NCI-H524 (cell line): ENCODE data around the gene AKTIP.

Experiments used
- DNase-seq, 2 experiments: peaks; one replicate each; lab custom pipeline; 2025; lab: John Stamatoyannopoulos, UW

The AKTIP gene

GRCh38 chr16:53480394-53480793 is 22.6 kb downstream of the AKTIP start:
- no peak for DNase-seq

GRCh38 chr16:53478965-53479364 is 24.0 kb downstream of the AKTIP start:
- DNase-seq, result no peak

GRCh38 chr16:53476867-53477266 is 26.1 kb downstream of the AKTIP start:
- DNase-seq, result no peak

GRCh38 chr16:53465606-53466280 is 37.3 kb downstream of the AKTIP start:
- DNase-seq, result no peak

GRCh38 chr16:53458635-53459034 is 44.4 kb downstream of the AKTIP start:
- DNase-seq, result no peak

- DNase-seq, result no peak
Measured at GRCh38 chr16:53457670-53458069, 45.3 kb downstream of the AKTIP start.

GRCh38 chr16:53456625-53457024 is 46.4 kb downstream of the AKTIP start:
- no peak for DNase-seq

- DNase-seq, result no peak
Measured at GRCh38 chr16:53453928-53454327, 49.1 kb downstream of the AKTIP start.

GRCh38 chr16:53449816-53450517 is 53.0 kb downstream of the AKTIP start:
- no peak for DNase-seq

- no peak for DNase-seq
Measured at GRCh38 chr16:53446090-53446489, 56.9 kb downstream of the AKTIP start.

- DNase-seq, result no peak
Measured at GRCh38 chr16:53445534-53445933, 57.5 kb downstream of the AKTIP start.
